Measurements from ENCODE around the gene RTL10.

RTL10 gene

GRCh38 chr22:19826619-19826950, 28.1 kb downstream of the RTL10 start:
- no peak for ATAC-seq (ENCODE audit: low read depth)
- DNase-seq (ENCODE audit: low spot score), result no peak
- no peak overlapping the region for H3K27ac ChIP-seq (ENCODE audit: poor library complexity, severe bottlenecking)
- H3K4me3 ChIP-seq (ENCODE audit: severe bottlenecking), result no peak overlapping the region
- H3K4me1 ChIP-seq (ENCODE audit: insufficient read depth, poor library complexity, severe bottlenecking), result peaks cover 18% of the 10 kb centered on the region
- H3K36me3 ChIP-seq (ENCODE audit: low read depth), result no peaks in the 10 kb centered on the region
- H3K27me3 ChIP-seq (ENCODE audit: insufficient read depth, poor library complexity, severe bottlenecking), result no peaks in the 10 kb centered on the region
- no peaks in the 10 kb centered on the region for H3K9me3 ChIP-seq (ENCODE audit: severe bottlenecking)
- TF ChIP-seq, protein P1, sequence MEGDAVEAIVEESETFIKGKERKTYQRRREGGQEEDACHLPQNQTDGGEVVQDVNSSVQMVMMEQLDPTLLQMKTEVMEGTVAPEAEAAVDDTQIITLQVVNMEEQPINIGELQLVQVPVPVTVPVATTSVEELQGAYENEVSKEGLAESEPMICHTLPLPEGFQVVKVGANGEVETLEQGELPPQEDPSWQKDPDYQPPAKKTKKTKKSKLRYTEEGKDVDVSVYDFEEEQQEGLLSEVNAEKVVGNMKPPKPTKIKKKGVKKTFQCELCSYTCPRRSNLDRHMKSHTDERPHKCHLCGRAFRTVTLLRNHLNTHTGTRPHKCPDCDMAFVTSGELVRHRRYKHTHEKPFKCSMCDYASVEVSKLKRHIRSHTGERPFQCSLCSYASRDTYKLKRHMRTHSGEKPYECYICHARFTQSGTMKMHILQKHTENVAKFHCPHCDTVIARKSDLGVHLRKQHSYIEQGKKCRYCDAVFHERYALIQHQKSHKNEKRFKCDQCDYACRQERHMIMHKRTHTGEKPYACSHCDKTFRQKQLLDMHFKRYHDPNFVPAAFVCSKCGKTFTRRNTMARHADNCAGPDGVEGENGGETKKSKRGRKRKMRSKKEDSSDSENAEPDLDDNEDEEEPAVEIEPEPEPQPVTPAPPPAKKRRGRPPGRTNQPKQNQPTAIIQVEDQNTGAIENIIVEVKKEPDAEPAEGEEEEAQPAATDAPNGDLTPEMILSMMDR (IDR thresholded peaks at IDR 0.05; ENCODE audit: poor library complexity, severe bottlenecking), result no peak

DNA sequence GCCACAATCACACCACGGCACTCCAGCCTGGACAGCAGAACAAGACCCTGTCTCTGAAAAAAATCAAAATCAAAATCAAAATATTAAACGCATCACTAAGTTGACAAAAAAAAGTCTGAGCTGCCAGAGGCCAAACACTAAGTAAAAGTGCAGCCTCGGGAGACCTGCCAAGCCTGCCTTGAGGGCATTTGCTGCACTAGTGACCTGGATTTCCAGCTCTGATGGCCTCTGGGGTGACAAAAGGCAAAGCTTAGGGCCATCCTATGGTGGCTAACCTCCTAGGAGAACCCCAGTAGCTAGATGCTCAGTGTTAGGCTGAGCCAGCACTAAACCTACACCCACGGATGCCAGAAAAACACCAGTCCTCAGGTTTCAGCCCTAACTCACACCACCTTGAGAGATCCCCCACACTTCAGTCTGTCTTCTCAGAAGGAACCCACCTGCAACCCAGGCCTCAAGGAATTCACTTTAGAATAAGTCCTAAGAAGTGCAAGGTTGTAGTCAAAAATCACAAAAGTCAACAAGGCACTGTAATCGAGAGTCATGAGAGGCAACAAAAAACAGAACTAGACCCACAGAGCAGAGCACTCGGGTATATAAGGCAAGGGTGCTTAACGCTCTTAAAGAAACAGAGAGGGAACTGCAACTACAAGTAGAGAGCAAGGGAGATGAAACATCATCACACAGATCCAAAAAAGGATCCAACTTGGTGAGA, 28.6 kb downstream of the RTL10 start:
- no peaks in the 10 kb centered on the region for H3K27me3 ChIP-seq (ENCODE audit: insufficient read depth, poor library complexity, severe bottlenecking)
- no peaks in the 10 kb centered on the region for H3K36me3 ChIP-seq (ENCODE audit: low read depth)
- no peaks in the 10 kb centered on the region for H3K9me3 ChIP-seq (ENCODE audit: severe bottlenecking)
- ATAC-seq (ENCODE audit: low read depth) (no peak), DNase-seq (ENCODE audit: low spot score) (no peak)
- H3K27ac ChIP-seq (ENCODE audit: poor library complexity, severe bottlenecking), result no peak overlapping the region
- no peak overlapping the region for H3K4me3 ChIP-seq (ENCODE audit: severe bottlenecking)
- peaks cover 18% of the 10 kb centered on the region for H3K4me1 ChIP-seq (ENCODE audit: insufficient read depth, poor library complexity, severe bottlenecking)
- TF ChIP-seq, protein P1 (IDR thresholded peaks at IDR 0.05; ENCODE audit: poor library complexity, severe bottlenecking), result no peak

DNA sequence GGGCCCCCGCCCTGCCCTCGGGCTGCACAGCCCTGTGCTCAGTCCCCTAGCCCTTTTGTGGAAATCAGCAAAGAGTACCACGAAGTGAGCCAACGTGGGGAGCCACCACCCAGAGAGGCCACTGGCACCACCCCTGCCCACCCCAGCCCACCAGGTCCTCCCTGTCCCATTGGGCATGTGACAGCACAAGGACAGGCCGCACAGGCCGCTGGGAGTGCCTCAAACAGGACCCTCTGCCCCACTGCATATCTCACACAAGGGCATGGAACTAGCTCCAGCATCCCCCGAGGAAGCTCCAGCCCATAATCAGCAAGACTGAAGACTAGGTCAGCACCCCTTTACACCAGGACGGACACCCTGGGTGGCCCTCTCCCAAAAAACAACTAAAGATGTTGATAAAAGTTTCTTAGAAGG, 29.7 kb downstream of the RTL10 start:
- Histone ChIP-seq H3K27me3 (ENCODE audit: insufficient read depth, poor library complexity, severe bottlenecking) (no peaks in the 10 kb centered on the region), H3K4me1 (ENCODE audit: insufficient read depth, poor library complexity, severe bottlenecking) (peaks cover 18% of the 10 kb centered on the region), H3K4me3 (ENCODE audit: severe bottlenecking) (no peak overlapping the region), H3K9me3 (ENCODE audit: severe bottlenecking) (no peaks in the 10 kb centered on the region), H3K36me3 (ENCODE audit: low read depth) (no peaks in the 10 kb centered on the region), H3K27ac (ENCODE audit: poor library complexity, severe bottlenecking) (peak overlapping the region; percentile 12)
- DNase-seq (ENCODE audit: low spot score), result no peak
- ATAC-seq (ENCODE audit: low read depth), result no peak
- TF ChIP-seq, protein P1 (IDR thresholded peaks at IDR 0.05; ENCODE audit: poor library complexity, severe bottlenecking), result no peak

GRCh38 chr22:19824212-19824925, 30.3 kb downstream of the RTL10 start:
- no peaks in the 10 kb centered on the region for H3K9me3 ChIP-seq (ENCODE audit: severe bottlenecking)
- H3K27ac ChIP-seq (ENCODE audit: poor library complexity, severe bottlenecking), result peak overlapping the region; percentile 12
- ATAC-seq (ENCODE audit: low read depth) (peak; percentile 58), DNase-seq (ENCODE audit: low spot score) (no peak)
- H3K36me3 ChIP-seq (ENCODE audit: low read depth), result no peaks in the 10 kb centered on the region
- peaks cover 18% of the 10 kb centered on the region for H3K4me1 ChIP-seq (ENCODE audit: insufficient read depth, poor library complexity, severe bottlenecking)
- H3K27me3 ChIP-seq (ENCODE audit: insufficient read depth, poor library complexity, severe bottlenecking), result no peaks in the 10 kb centered on the region
- no peak overlapping the region for H3K4me3 ChIP-seq (ENCODE audit: severe bottlenecking)
- TF ChIP-seq, protein P1 (IDR thresholded peaks at IDR 0.05; ENCODE audit: poor library complexity, severe bottlenecking), result no peak

- Histone ChIP-seq H3K4me1 (ENCODE audit: insufficient read depth, poor library complexity, severe bottlenecking) (peaks cover 18% of the 10 kb centered on the region), H3K9me3 (ENCODE audit: severe bottlenecking) (no peaks in the 10 kb centered on the region), H3K36me3 (ENCODE audit: low read depth) (no peaks in the 10 kb centered on the region), H3K27me3 (ENCODE audit: insufficient read depth, poor library complexity, severe bottlenecking) (no peaks in the 10 kb centered on the region), H3K27ac (ENCODE audit: poor library complexity, severe bottlenecking) (no peak overlapping the region), H3K4me3 (ENCODE audit: severe bottlenecking) (no peak overlapping the region)
- no peak for ATAC-seq (ENCODE audit: low read depth)
- TF ChIP-seq, protein P1 (IDR thresholded peaks at IDR 0.05; ENCODE audit: poor library complexity, severe bottlenecking), result no peak
- DNase-seq (ENCODE audit: low spot score), result no peak
Measured at GRCh38 chr22:19823902-19824211, 30.8 kb downstream of the RTL10 start.
